Stimulated activated CD8-positive, alpha-beta memory T cell treated with anti-CD3 and anti-CD28 coated beads, Interleukin-7, amount 100 ng/mL, for 1 hour (primary cell): ENCODE data around the gene USP48.
"Not testable (repeated sequence)": the region's sequence is repeated elsewhere in the genome, so short reads cannot be mapped to it uniquely, and the experiment has no call there.

ENCODE experiments used
- DNase-seq, 2 donors: peaks; one replicate each; pipeline ENCODE4 v3.0.0-alpha.2; 2020; ENCODE audit warnings: low read depth in 2 of 2

USP48 gene

GRCh38 chr1:21700094-21700493 is 82.9 kb downstream of the USP48 start:
- DNase-seq, result no peak

- no peak for DNase-seq
Observed at GRCh38 chr1:21696931-21697330, 86.0 kb downstream of the USP48 start.

- no peak for DNase-seq
Observed at GRCh38 chr1:21693732-21694131, 89.2 kb downstream of the USP48 start.

GRCh38 chr1:21691739-21692138 is 91.2 kb downstream of the USP48 start:
- DNase-seq, result no peak

GRCh38 chr1:21689661-21690372 is 93.1 kb downstream of the USP48 start:
- DNase-seq, result no peak

- DNase-seq, result no peak
Observed at GRCh38 chr1:21687081-21687529, 95.8 kb downstream of the USP48 start.

GRCh38 chr1:21685946-21686678 is 96.8 kb downstream of the USP48 start:
- DNase-seq, result no peak

- no peak for DNase-seq
Observed at GRCh38 chr1:21681426-21681825, 101.5 kb downstream of the USP48 start.

- no peak for DNase-seq
Observed at GRCh38 chr1:21680918-21681317, 102.0 kb downstream of the USP48 start.

- DNase-seq, result no peak
Observed at GRCh38 chr1:21680381-21680780, 102.6 kb downstream of the USP48 start.

GRCh38 chr1:21677168-21677567 is 105.8 kb downstream of the USP48 start:
- DNase-seq, result no peak

- no peak for DNase-seq
Observed at GRCh38 chr1:21674957-21675356, 108.0 kb downstream of the USP48 start.

GRCh38 chr1:21673853-21674252 is 109.1 kb downstream of the USP48 start:
- DNase-seq, result not testable (repeated sequence)

GRCh38 chr1:21673277-21673780 is 109.6 kb downstream of the USP48 start:
- no peak for DNase-seq

- no peak for DNase-seq
Observed at GRCh38 chr1:21672478-21673276, 110.3 kb downstream of the USP48 start.

- no peak for DNase-seq
Observed at GRCh38 chr1:21671915-21672314, 111.0 kb downstream of the USP48 start.

GRCh38 chr1:21670956-21671902 is 111.7 kb downstream of the USP48 start:
- DNase-seq, result no peak

- no peak for DNase-seq
Observed at GRCh38 chr1:21670059-21670881, 112.7 kb downstream of the USP48 start.

GRCh38 chr1:21669258-21670058 is 113.5 kb downstream of the USP48 start, which contains the start of gene RAP1GAP:
Gene RAP1GAP, minus strand, starts transcription at chr1:21669357. Its CDS starts 49,325 bp downstream, at chr1:21620032.
- no peak for DNase-seq
